AG04449 (cell line): ENCODE data around the gene CCDC74B.
"Not testable (repeated sequence)": the region's sequence is repeated elsewhere in the genome, so short reads cannot be mapped to it uniquely, and the experiment has no call there.

Source experiments
- CTCF ChIA-PET: fragments of 350-600 bp; formaldehyde crosslinking; extraction: SDS; loops from one replicate; lab custom pipeline; 2021; ENCODE audit warnings: antibody characterized with exemption; lab: Yijun Ruan, JAX
- POLR2A ChIA-PET: fragments of 400-600, 350-600 bp; formaldehyde crosslinking; extraction: SDS; loops from one replicate; lab custom pipeline; 2020; ENCODE audit warnings: antibody characterized with exemption, inconsistent platforms; lab: Yijun Ruan, JAX
- DNase-seq: peaks from one replicate; pipeline ENCODE4 v3.0.0-alpha.2; 2010; ENCODE audit warnings: low read depth, low spot score
- H3K4me3 ChIP-seq: 2 replicates; pipeline ENCODE4 v1.5.1; 2011; ENCODE audit warnings: low read depth, mild to moderate bottlenecking, control low read depth, low read length
- TF ChIP-seq, protein P1 (sequence below): IDR thresholded peaks from one replicate; pipeline ENCODE4 v1.5.1; 2011; ENCODE audit warnings: mild to moderate bottlenecking, moderate library complexity, low read length, control low read depth, inconsistent platforms; ENCODE audit not compliant: insufficient read depth; ENCODE audit errors: missing control alignments

The CCDC74B gene

GRCh38 chr2:130185896-130186295 lies 41.0 kb upstream of the CCDC74B start:
- no peak overlapping the region for H3K4me3 ChIP-seq
- DNase-seq: no peak
- ChIA-PET CTCF (interaction anchor here (6.4 kb wide), 1 partner anchor 149 kb away, joined by 88 read pairs; no protein-coding TSS in a partner anchor), POLR2A (interaction anchor here (1.3 kb wide), 1 partner anchor 1301 kb away, joined by 3 read pairs; no protein-coding TSS in a partner anchor)
- TF ChIP-seq, protein P1, sequence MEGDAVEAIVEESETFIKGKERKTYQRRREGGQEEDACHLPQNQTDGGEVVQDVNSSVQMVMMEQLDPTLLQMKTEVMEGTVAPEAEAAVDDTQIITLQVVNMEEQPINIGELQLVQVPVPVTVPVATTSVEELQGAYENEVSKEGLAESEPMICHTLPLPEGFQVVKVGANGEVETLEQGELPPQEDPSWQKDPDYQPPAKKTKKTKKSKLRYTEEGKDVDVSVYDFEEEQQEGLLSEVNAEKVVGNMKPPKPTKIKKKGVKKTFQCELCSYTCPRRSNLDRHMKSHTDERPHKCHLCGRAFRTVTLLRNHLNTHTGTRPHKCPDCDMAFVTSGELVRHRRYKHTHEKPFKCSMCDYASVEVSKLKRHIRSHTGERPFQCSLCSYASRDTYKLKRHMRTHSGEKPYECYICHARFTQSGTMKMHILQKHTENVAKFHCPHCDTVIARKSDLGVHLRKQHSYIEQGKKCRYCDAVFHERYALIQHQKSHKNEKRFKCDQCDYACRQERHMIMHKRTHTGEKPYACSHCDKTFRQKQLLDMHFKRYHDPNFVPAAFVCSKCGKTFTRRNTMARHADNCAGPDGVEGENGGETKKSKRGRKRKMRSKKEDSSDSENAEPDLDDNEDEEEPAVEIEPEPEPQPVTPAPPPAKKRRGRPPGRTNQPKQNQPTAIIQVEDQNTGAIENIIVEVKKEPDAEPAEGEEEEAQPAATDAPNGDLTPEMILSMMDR: no peak

DNA sequence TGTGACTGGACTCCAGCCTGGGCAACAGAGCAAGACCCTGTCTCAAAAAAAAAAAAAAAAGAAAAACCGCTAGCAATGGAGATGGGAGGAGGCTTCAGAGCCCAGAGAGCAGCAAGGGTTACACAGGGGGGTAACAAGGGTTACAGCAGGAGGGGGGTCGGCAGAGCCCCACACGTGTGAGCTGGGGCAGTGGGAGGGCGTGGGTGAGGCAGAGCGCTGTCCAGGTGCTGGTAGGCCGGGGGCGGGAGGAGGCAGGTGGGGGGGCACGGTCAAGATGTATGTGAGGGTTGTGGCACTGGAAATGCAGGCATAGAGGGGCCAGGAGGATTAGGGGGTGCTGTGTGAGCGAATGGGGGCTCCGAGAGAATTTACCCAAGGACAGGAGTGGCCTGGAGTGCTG lies 40.5 kb upstream of the CCDC74B start:
- no peak overlapping the region for H3K4me3 ChIP-seq
- no peak for DNase-seq
- ChIA-PET POLR2A (interaction anchor here (1.3 kb wide), 1 partner anchor 1302 kb away, joined by 3 read pairs; no protein-coding TSS in a partner anchor), CTCF (interaction anchor here (6.4 kb wide), 1 partner anchor 150 kb away, joined by 88 read pairs; no protein-coding TSS in a partner anchor)
- TF ChIP-seq, protein P1: no peak

DNA sequence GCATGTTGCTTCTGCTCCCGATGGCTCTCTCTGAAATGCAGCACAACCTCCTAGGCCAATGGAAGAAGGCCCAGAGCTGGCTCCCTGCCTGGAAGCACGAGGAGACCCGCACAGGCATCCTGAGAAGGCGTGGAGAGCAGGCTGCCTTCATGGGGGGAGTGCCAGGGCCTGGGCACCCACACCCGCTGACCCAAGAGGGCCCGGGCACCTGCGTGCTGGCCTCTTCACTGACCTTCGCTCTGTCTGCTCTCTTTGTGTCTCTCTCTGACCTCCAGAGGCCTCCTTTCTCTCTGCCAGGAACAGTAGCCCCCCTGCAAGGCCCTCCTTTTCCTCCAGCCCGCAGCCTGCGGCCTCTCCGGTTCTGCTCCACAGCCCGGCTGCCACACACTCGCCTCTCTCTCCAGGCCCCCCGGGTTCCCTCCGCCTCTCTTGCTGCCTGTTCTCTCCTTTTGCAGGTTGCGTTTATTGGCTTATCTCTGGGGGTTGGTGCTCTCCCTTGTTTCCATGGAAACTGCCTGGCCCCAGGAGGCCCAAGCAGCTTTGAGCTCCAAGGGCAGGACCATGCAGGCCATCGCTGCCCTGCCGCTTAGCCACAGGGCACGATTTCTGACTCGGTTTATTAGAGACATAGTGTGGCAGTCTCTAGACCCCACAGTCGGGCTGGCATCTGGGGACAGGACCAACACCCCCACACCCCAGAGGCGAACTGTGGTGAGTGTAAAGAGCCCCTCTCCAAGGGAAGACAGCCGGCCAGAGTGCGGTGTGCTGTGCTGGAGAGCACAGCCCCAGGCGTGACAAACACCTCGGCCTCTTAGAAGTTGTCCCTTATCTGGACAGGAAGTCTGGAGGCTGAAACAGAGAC lies 38.8 kb upstream of the CCDC74B start:
- no peak for DNase-seq
- TF ChIP-seq, protein P1: no peak
- ChIA-PET CTCF (interaction anchor here (1.3 to 6.4 kb wide), 3 partner anchors 10 to 151 kb away, joined by 3 to 88 read pairs (median 7); no protein-coding TSS in a partner anchor), POLR2A (no interaction called here)
- H3K4me3 ChIP-seq: peak overlapping the region; percentile 68

- H3K4me3 ChIP-seq: peak overlapping the region; percentile 68
- DNase-seq, POLR2A ChIA-PET: not testable (repeated sequence)
- CTCF ChIA-PET: interaction anchor here (1.2 to 6.4 kb wide), 4 partner anchors 9 to 158 kb away, joined by 4 to 88 read pairs (median 10); no protein-coding TSS in a partner anchor
Measured at GRCh38 chr2:130182826-130183511, 38.1 kb upstream of the CCDC74B start.

DNA sequence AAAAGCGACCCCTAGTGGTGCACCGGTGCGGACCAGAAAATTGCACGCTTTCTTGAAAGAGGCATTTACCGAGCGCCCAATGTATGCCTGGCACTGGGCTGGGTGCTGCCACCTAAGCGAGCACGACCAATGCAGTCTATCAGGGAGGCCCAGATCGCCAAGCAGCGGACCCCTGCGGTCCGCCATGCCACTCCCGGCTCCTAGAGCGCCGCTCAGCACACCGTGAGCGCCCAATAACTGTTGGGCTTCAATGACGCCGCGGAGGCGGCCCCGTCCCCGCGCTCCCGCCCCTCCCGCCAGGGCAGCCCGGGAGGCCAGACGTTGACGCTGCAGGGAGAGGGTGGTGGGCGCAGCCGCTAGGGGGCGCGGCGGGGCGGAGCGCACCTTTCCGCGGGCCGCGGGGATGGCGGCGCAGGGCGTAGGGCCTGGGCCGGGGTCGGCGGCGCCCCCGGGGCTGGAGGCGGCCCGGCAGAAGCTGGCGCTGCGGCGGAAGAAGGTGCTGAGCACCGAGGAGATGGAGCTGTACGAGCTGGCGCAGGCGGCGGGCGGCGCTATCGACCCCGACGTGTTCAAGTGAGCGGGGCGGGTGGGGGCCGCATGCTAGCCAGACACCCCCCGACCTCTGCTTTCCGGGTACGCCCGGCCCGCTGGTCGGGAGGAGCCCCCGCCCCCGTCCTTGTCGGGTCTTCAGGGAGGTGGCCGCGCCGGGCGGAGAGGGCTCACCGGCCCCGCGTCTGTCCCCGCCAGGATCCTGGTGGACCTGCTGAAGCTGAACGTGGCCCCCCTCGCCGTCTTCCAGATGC lies 37.2 kb upstream of the CCDC74B start, which contains the start of gene MZT2B:
Gene MZT2B, plus strand, starts transcription at position 383 of the 803 bp plus-strand sequence. Its CDS starts 21 bp downstream, at position 404.
- TF ChIP-seq, protein P1: peak; percentile 88
- POLR2A ChIA-PET: interaction anchor here (0.8 to 1.7 kb wide), 4 partner anchors 13 to 161 kb away, joined by 4 to 8 read pairs (median 5); partner anchors contain the start of gene IMP4
- peak within 1 kb of the TSS; percentile 88 for H3K4me3 ChIP-seq
- CTCF ChIA-PET: interaction anchor here (1.2 to 6.4 kb wide), 5 partner anchors 8 to 159 kb away, joined by 4 to 88 read pairs (median 7); no protein-coding TSS in a partner anchor
- DNase-seq: not testable (repeated sequence)
